Measurements from ENCODE around the gene KLHL29.

DNA sequence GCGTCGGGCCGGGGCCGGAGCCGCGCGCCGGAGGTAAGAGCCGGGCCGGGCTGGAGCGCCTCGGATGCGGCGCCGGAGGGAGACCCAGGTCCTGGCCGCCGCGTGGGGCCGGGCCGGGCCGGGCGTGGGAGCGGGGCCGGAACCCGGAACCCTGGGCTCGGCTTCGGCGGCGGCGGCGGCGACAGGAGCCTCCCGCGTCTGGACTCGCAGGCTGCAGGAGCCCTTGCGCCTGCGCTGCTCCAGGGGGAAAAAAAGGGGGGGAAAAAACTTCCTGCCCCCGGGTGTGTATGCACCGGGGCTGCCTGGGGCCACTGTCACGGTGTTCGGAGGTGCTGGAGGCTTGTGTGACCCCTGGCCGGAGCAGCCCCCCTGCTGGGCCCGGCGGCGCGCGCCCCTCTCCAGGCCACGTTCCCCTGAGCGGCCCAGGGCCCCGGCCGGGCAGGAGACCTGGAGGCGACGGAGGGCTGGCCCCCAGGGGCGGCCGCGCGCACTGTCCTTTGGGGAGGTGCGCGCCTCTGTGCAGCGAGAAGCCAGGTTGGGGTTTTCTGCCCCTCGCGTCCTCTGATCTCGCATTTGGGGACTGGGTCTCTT is 864 bp downstream of the KLHL29 start:
- no peak for TF ChIP-seq POLR2AphosphoS5 (IDR thresholded peaks at IDR 0.05; ENCODE audit: low read depth, low read length)
- TF ChIP-seq POLR2A (IDR thresholded peaks at IDR 0.05; ENCODE audit: low read depth, low read length), result no peak
- no peak for TF ChIP-seq SPI1 (IDR thresholded peaks at IDR 0.05; ENCODE audit: low read depth, low read length)
- TF ChIP-seq POU2F2 (IDR thresholded peaks at IDR 0.05; ENCODE audit: low read depth, low read length), result no peak
- no peak for TF ChIP-seq TAF1 (IDR thresholded peaks at IDR 0.05; ENCODE audit: low read depth, low read length)
- TF ChIP-seq PAX5 (IDR thresholded peaks at IDR 0.05; ENCODE audit: insufficient read depth, low read length, severe bottlenecking), result no peak
